ENCODE data around the gene SERPINE2. TPM values are rescaled to one million over a fixed set of nuclear protein-coding genes. Genes with fewer than 3 reads are reported as not detected.

SERPINE2 gene
- total RNA-seq, 4 donors from 2014 or later = 6.1 to 33.3 (median 20.3) TPM

DNA sequence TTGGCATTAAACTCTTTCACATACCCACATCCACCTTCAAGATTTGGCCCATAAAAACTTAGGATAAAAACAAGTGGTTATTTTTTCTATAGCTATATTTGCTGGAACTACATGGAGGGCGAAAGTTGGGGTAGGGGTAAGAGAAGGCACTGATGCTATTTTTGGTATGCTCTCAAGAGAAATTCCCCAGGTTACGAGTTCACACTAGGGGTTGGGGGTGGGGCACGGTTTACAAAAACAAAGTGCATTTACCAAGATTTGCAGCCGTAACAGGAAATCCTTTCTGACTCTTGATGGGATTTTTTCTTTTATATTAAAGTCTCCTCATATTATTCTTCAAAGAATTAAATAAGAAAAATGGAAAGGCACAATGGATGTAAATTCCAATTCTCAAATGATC lies 6.8 kb downstream of the SERPINE2 start:
- Histone ChIP-seq H3K4me1 (no peaks in the 10 kb centered on the region), H3K27ac (no peak overlapping the region), H3K36me3 (no peaks in the 10 kb centered on the region), H3K4me3 (replicated peaks in 1 of 3) (no peak overlapping the region), H3K9me3 (no peaks in the 10 kb centered on the region), H3K27me3 (no peaks in the 10 kb centered on the region)
- DNase-seq = no peak
- no peak for TF ChIP-seq POLR2A (IDR thresholded peaks at IDR 0.05)
- TF ChIP-seq, protein P1, sequence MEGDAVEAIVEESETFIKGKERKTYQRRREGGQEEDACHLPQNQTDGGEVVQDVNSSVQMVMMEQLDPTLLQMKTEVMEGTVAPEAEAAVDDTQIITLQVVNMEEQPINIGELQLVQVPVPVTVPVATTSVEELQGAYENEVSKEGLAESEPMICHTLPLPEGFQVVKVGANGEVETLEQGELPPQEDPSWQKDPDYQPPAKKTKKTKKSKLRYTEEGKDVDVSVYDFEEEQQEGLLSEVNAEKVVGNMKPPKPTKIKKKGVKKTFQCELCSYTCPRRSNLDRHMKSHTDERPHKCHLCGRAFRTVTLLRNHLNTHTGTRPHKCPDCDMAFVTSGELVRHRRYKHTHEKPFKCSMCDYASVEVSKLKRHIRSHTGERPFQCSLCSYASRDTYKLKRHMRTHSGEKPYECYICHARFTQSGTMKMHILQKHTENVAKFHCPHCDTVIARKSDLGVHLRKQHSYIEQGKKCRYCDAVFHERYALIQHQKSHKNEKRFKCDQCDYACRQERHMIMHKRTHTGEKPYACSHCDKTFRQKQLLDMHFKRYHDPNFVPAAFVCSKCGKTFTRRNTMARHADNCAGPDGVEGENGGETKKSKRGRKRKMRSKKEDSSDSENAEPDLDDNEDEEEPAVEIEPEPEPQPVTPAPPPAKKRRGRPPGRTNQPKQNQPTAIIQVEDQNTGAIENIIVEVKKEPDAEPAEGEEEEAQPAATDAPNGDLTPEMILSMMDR (IDR thresholded peaks at IDR 0.05) = no peak
- WGBS, 2 donors = 59 to 60% methylated on average over 4 of the region's 4 CpGs
- intact Hi-C loops (cut with DNase I) = no loop called here

DNA sequence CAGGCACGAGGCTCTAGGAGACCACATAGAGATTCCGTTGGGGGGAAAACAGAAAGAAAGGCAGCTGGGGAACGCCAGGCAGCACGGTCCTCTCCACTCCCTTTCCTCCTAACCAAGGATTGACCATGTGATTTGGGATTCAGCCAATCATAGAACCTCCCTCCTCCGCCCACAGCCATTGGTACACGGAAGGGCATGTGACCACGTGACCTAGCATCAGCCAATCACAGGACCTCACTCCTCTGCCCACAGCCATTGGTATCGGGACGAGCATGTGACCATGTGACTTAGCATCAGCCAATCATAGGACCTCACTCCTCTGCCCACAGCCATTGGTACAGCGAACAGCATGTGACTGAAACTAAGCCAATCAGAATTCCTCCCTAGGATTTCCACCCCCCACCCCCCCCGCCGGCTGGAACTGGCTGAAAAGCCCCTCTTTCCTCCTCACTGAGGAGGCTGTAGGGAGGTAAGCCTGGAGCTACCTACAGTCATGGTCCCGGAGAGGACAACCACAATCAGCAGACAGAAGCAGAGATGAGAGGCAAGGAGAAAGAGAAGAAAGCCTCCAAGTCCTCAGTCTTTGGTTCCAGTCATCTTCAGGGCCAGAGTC lies 7.6 kb downstream of the SERPINE2 start:
- 84 to 88% methylated on average over 12 to 13 of the region's 13 CpGs for WGBS, 2 donors
- intact Hi-C loops (cut with DNase I) = no loop called here
- H3K4me1 ChIP-seq = no peaks in the 10 kb centered on the region
- no peaks in the 10 kb centered on the region for H3K36me3 ChIP-seq
- no peak overlapping the region for H3K27ac ChIP-seq
- H3K27me3 ChIP-seq = no peaks in the 10 kb centered on the region
- no peak for DNase-seq
- H3K9me3 ChIP-seq = no peaks in the 10 kb centered on the region
- H3K4me3 ChIP-seq (replicated peaks in 1 of 3) = no peak overlapping the region
- TF ChIP-seq, protein P1 (IDR thresholded peaks at IDR 0.05) = no peak
- no peak for TF ChIP-seq POLR2A (IDR thresholded peaks at IDR 0.05)

DNA sequence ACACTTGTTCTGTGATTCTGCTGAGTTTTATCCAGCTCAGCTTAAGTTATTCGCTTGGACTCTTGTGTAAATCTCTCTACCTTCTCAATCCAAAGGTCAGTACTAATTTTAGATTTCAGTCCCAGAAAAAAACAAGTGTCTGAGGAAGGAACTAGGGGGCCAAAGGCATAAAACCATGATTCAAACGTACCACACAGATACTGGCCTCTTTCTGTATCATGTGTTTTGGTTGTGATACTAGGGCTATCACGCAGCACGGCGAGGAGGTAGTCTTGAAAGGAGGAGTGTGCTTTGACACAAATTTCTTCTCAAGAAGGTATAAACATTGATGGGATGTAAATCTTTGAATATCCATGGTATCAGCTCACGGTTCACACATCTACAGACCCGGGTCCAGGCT lies 8.3 kb downstream of the SERPINE2 start:
- no peak for DNase-seq
- 93 to 94% methylated on average over 7 of the region's 7 CpGs for WGBS, 2 donors

DNA sequence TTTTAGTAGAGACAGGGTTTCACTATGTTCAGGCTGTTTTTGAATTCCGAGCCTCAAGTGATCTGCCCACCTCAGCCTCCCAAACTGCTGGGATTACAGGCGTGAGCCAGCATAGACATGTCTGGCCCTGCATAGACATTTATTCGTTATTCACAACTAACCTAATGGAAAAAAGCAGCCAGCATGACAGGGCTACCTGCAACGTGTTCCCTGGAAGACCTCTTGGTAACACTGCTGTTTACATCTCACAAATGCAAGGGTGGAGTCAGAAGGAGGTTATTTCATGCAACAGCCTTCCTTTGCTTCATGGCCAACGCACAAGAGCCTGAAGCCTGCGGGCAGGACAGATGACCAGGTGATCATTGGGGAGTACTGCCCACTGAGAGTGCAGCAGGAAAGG lies 9.2 kb downstream of the SERPINE2 start:
- intact Hi-C loops (cut with DNase I) = no loop called here
- TF ChIP-seq, protein P1 (IDR thresholded peaks at IDR 0.05) = no peak
- no peak for TF ChIP-seq POLR2A (IDR thresholded peaks at IDR 0.05)
- no peak for DNase-seq
- H3K4me1 ChIP-seq = no peaks in the 10 kb centered on the region
- H3K27ac ChIP-seq = no peak overlapping the region
- no peaks in the 10 kb centered on the region for H3K9me3 ChIP-seq
- H3K4me3 ChIP-seq (replicated peaks in 1 of 3) = no peak overlapping the region
- H3K36me3 ChIP-seq = no peaks in the 10 kb centered on the region
- 86 to 95% methylated on average over 6 of the region's 6 CpGs for WGBS, 2 donors
- H3K27me3 ChIP-seq = no peaks in the 10 kb centered on the region

More for the DNA sequence above, 8.3 kb downstream of the SERPINE2 start:
- no peak overlapping the region for H3K27ac ChIP-seq
- no peaks in the 10 kb centered on the region for H3K27me3 ChIP-seq
- H3K36me3 ChIP-seq = no peaks in the 10 kb centered on the region
- intact Hi-C loops (cut with DNase I) = no loop called here
- no peak for TF ChIP-seq POLR2A (IDR thresholded peaks at IDR 0.05)
- TF ChIP-seq, protein P1 (IDR thresholded peaks at IDR 0.05) = no peak
- no peak overlapping the region for H3K4me3 ChIP-seq (replicated peaks in 1 of 3)
- H3K4me1 ChIP-seq = no peaks in the 10 kb centered on the region
- H3K9me3 ChIP-seq = no peaks in the 10 kb centered on the region

DNA sequence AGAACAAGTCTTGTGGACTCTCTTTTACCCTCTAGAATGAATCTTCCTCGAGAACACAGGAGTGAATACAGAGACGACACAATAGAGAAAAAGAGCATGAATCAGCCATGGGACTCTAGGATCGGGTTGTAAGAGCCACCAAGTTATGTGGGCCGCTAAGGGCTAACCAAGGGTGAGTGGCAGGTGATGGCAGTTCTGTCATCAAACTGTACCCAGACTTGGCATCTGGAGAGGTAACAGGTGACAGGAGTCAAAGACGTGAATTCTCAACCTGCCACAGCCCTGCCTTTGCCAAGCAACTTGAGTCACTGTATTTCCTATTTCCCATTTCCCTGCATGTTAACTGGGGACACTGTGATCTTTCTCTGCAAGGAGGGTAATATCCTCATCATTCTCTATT lies 11.2 kb downstream of the SERPINE2 start:
- no peaks in the 10 kb centered on the region for H3K27me3 ChIP-seq
- no peaks in the 10 kb centered on the region for H3K36me3 ChIP-seq
- H3K27ac ChIP-seq = no peak overlapping the region
- TF ChIP-seq, protein P1 (IDR thresholded peaks at IDR 0.05) = no peak
- no peak for TF ChIP-seq POLR2A (IDR thresholded peaks at IDR 0.05)
- H3K4me1 ChIP-seq = no peaks in the 10 kb centered on the region
- H3K4me3 ChIP-seq (replicated peaks in 1 of 3) = no peak overlapping the region
- no peak for DNase-seq
- 73 to 80% methylated on average over 5 of the region's 5 CpGs for WGBS, 2 donors
- intact Hi-C loops (cut with DNase I) = no loop called here
- no peaks in the 10 kb centered on the region for H3K9me3 ChIP-seq
